CD4-positive, alpha-beta T cell (primary cell): Measurements from ENCODE around the gene BAIAP2. TPM values are rescaled to one million over a fixed set of nuclear protein-coding genes. Genes with fewer than 3 reads are reported as not detected.
"Not testable (repeated sequence)": the region's sequence is repeated elsewhere in the genome, so short reads cannot be mapped to it uniquely, and the experiment has no call there.

ENCODE experiments used
- ATAC-seq: fragments of 200-7000 bp; cut with Tn5 transposase; one replicate; pipeline ENCODE4 v1.10.0; 2022; ENCODE audit warnings: mild to moderate bottlenecking; ENCODE audit not compliant: poor library complexity
- CTCF ChIA-PET: fragments of 350-600 bp; sonication (Branson Sonifier 250); formaldehyde crosslinking; loops from one replicate; lab custom pipeline; 2021; ENCODE audit warnings: antibody characterized with exemption, inconsistent platforms; lab: Charles Lee
- POLR2A ChIA-PET: fragments of 350-600 bp; sonication (Branson Sonifier 250); formaldehyde crosslinking; loops from one replicate; lab custom pipeline; 2021; ENCODE audit warnings: antibody characterized with exemption, inconsistent platforms; lab: Charles Lee
- DNase-seq, 14 experiments: peaks; one replicate each; pipeline ENCODE4 v3.0.0-alpha.2; 2013 to 2020; ENCODE audit warnings: mixed read lengths in 2 of 14
- H3K27ac ChIP-seq, 2 donors: one replicate each; pipeline versions ENCODE4 v1.5.1 to v1.7.0; 2013; ENCODE audit warnings: low read length in 2 of 2, low read depth in 1 of 2, mild to moderate bottlenecking in 1 of 2
- H3K27me3 ChIP-seq, 2 experiments: 1 replicate in 1 of 2; 2 replicates in 1 of 2; pipeline versions ENCODE4 v1.6.1 to v1.7.0; 2013; ENCODE audit warnings: low read length in 2 of 2, control low read depth in 1 of 2, mild to moderate bottlenecking in 1 of 2, moderate library complexity in 1 of 2; ENCODE audit not compliant: insufficient read depth in 2 of 2, control insufficient read depth in 1 of 2
- H3K36me3 ChIP-seq: one replicate; pipeline ENCODE4 v1.6.1; 2013; ENCODE audit warnings: low read length, control low read depth; ENCODE audit not compliant: insufficient read depth
- H3K4me1 ChIP-seq: one replicate; pipeline ENCODE4 v1.6.1; 2013; ENCODE audit warnings: low read length, control low read depth; ENCODE audit not compliant: insufficient read depth
- H3K4me3 ChIP-seq: one replicate; pipeline ENCODE4 v1.5.1; 2013; ENCODE audit warnings: mild to moderate bottlenecking, low read length, moderate library complexity
- H3K9me3 ChIP-seq, 2 experiments: 1 replicate in 1 of 2; 2 replicates in 1 of 2; pipeline versions ENCODE4 v1.6.1 to v1.7.0; 2013; ENCODE audit warnings: low read length in 2 of 2, mild to moderate bottlenecking in 2 of 2, control low read depth in 1 of 2, moderate library complexity in 1 of 2; ENCODE audit not compliant: control insufficient read depth in 1 of 2, insufficient read depth in 1 of 2
- H3K27ac Mint-ChIP-seq: one replicate; pipeline ENCODE4 v1.8.0; 2020; ENCODE audit warnings: mixed read lengths
- H3K27me3 Mint-ChIP-seq: one replicate; pipeline ENCODE4 v1.8.0; 2021; ENCODE audit warnings: mixed read lengths
- H3K36me3 Mint-ChIP-seq: one replicate; pipeline ENCODE4 v1.8.0; 2021; ENCODE audit warnings: low read depth, mixed read lengths
- H3K4me1 Mint-ChIP-seq: one replicate; pipeline ENCODE4 v1.8.0; 2021; ENCODE audit warnings: low read depth, mixed read lengths
- H3K4me3 Mint-ChIP-seq: one replicate; pipeline ENCODE4 v1.8.0; 2020; ENCODE audit warnings: mild to moderate bottlenecking, mixed read lengths
- H3K9me3 Mint-ChIP-seq: one replicate; pipeline ENCODE4 v1.8.0; 2020; ENCODE audit warnings: mixed read lengths
- intact Hi-C, 2 experiments: fragments of 100-400 bp; cut with DNase I in 1 of 2; cut with micrococcal nuclease in 1 of 2; formaldehyde crosslinking; loops; one replicate each; pipeline versions ENCODE4 v1.15.1 to v1.9.0; 2023 to 2025; cut with DNase I, micrococcal nuclease
- total RNA-seq, 174 experiments: library from RNA in 2 of 174; stranded (reverse) in 2 of 174; gene quantifications; one replicate each; pipeline ENCODE4 v1.2.3 and lab custom pipeline; 2021 to 2026
- TF ChIP-seq, protein P1 (sequence below): fragments of 200-600 bp; IDR thresholded peaks from one replicate; pipeline ENCODE4 v1.8.0; 2022; ENCODE audit warnings: antibody characterized with exemption, mild to moderate bottlenecking

BAIAP2 gene
- total RNA-seq, 2 experiments from 2014 or later = 4.2 to 4.9 TPM

DNA sequence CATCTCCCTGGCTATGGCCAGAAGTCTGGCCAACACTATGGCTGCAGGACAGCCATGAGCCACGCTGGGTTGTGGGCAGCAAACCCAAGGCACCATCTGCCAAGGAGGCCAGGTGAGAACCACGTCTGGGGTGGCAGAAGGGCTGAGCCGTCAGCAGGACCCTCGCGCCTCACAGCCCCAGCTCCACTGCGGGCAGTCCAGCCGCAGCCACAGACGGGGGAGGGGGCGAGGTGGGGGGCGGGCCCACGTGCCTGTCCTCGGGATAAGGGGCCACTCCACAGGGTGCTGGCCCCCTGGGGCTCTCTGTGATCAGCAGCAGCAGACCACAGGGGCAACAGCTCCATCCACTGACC is 6.5 kb upstream of the BAIAP2 start:
- CTCF ChIA-PET = no interaction called here
- H3K27ac ChIP-seq = no peak overlapping the region
- H3K4me3 ChIP-seq = no peak overlapping the region
- H3K4me3 Mint-ChIP-seq = no peak overlapping the region
- DNase-seq (no peak), ATAC-seq (no peak)
- peaks cover 8 to 9% of the 10 kb centered on the region in 2 experiments for H3K27me3 ChIP-seq
- intact Hi-C loops = loop anchor here in 1 of 2 experiments (10.0 kb wide), 1 partner anchor 456 kb away; no protein-coding TSS in a partner anchor
- no peaks in the 10 kb centered on the region for H3K9me3 Mint-ChIP-seq
- H3K4me1 ChIP-seq = peaks cover 12% of the 10 kb centered on the region
- peaks cover 0 to 15% of the 10 kb centered on the region in 2 experiments for H3K9me3 ChIP-seq
- peaks cover 9% of the 10 kb centered on the region for H3K4me1 Mint-ChIP-seq
- TF ChIP-seq, protein P1, sequence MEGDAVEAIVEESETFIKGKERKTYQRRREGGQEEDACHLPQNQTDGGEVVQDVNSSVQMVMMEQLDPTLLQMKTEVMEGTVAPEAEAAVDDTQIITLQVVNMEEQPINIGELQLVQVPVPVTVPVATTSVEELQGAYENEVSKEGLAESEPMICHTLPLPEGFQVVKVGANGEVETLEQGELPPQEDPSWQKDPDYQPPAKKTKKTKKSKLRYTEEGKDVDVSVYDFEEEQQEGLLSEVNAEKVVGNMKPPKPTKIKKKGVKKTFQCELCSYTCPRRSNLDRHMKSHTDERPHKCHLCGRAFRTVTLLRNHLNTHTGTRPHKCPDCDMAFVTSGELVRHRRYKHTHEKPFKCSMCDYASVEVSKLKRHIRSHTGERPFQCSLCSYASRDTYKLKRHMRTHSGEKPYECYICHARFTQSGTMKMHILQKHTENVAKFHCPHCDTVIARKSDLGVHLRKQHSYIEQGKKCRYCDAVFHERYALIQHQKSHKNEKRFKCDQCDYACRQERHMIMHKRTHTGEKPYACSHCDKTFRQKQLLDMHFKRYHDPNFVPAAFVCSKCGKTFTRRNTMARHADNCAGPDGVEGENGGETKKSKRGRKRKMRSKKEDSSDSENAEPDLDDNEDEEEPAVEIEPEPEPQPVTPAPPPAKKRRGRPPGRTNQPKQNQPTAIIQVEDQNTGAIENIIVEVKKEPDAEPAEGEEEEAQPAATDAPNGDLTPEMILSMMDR = no peak
- H3K27ac Mint-ChIP-seq = no peak overlapping the region
- H3K36me3 Mint-ChIP-seq = no peaks in the 10 kb centered on the region
- POLR2A ChIA-PET = no interaction called here
- H3K27me3 Mint-ChIP-seq = peaks cover 29% of the 10 kb centered on the region
- H3K36me3 ChIP-seq = no peaks in the 10 kb centered on the region

DNA sequence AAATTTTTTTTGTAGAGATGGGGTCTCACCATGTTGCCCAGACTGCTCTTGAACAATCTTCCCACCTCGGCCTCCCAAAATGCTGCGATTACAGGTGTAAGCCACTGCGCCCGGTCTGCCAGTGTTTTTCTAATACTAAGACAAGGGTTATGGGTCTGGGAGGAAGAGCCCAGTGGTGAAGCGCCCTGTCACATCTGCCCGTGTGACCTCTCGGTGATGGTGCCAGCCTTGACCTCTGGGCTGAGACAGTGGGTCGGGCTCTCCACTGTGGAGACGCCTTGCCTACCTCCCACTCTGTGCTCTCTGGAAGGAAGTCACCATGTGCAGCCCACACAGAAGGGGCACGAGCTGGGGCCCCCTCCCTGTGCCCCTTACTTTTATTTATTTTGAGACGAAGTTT is 5.1 kb upstream of the BAIAP2 start:
- ChIA-PET CTCF (no interaction called here), POLR2A (no interaction called here)
- H3K27ac ChIP-seq = no peak overlapping the region
- H3K9me3 Mint-ChIP-seq = no peaks in the 10 kb centered on the region
- no peak overlapping the region for H3K4me3 ChIP-seq
- no peak overlapping the region for H3K27ac Mint-ChIP-seq
- TF ChIP-seq, protein P1 = no peak
- no peaks in the 10 kb centered on the region for H3K36me3 ChIP-seq
- H3K9me3 ChIP-seq = peaks cover 0 to 15% of the 10 kb centered on the region in 2 experiments
- peaks cover 29% of the 10 kb centered on the region for H3K27me3 Mint-ChIP-seq
- peaks cover under 1% of the 10 kb centered on the region for H3K36me3 Mint-ChIP-seq
- peaks cover 12% of the 10 kb centered on the region for H3K4me1 Mint-ChIP-seq
- H3K27me3 ChIP-seq = peaks cover 8 to 9% of the 10 kb centered on the region in 2 experiments
- no peak for ATAC-seq
- peaks cover 15% of the 10 kb centered on the region for H3K4me1 ChIP-seq
- H3K4me3 Mint-ChIP-seq = no peak overlapping the region
- DNase-seq = no peak
- intact Hi-C loops = loop anchor here in 1 of 2 experiments (5.0 to 10.0 kb wide), 2 partner anchors 212 to 455 kb away; no protein-coding TSS in a partner anchor

DNA sequence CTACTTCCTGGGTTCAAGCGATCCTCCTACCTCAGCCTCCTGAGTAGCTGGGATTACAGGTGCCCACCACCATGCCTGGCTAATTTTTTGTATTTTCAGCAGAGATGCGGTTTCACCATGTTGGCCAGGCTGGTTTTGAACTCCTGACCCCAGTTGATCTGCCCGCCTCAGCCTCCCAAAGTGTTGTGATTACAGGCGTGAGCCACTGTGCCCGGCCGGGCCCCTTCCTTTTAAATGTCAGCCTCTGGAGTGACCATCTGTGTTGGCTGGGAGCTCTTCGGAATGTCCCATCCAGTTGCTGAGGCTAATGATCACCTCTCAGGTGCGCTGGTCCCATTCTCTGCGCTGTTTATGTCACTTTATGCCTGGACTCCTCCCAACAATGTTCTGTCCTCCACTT is 4.6 kb upstream of the BAIAP2 start:
- ATAC-seq, POLR2A ChIA-PET, H3K27me3 ChIP-seq, H3K27ac ChIP-seq, H3K36me3 ChIP-seq, CTCF ChIA-PET, DNase-seq, H3K9me3 Mint-ChIP-seq, H3K4me3 ChIP-seq, H3K36me3 Mint-ChIP-seq, H3K4me3 Mint-ChIP-seq, H3K27ac Mint-ChIP-seq: not testable (repeated sequence)
- Histone ChIP-seq H3K9me3 (peaks cover 0 to 15% of the 10 kb centered on the region in 2 experiments), H3K4me1 (peaks cover 15% of the 10 kb centered on the region)
- H3K4me1 Mint-ChIP-seq = peaks cover 16% of the 10 kb centered on the region
- intact Hi-C loops = loop anchor here in 1 of 2 experiments (5.0 kb wide), 1 partner anchor 212 kb away; no protein-coding TSS in a partner anchor
- peaks cover 29% of the 10 kb centered on the region for H3K27me3 Mint-ChIP-seq
